Spinal cord (tissue), 10 donors: Measurements from ENCODE around the gene ANKRD30A. TPM values are rescaled to one million over a fixed set of nuclear protein-coding genes. Genes with fewer than 3 reads are reported as not detected.
"Not testable (repeated sequence)": the region's sequence is repeated elsewhere in the genome, so short reads cannot be mapped to it uniquely, and the experiment has no call there.

Source experiments
- DNase-seq, 6 donors: peaks; one replicate each; pipeline versions ENCODE4 v3.0.0 to v3.0.0-alpha.2; 2013 to 2015; ENCODE audit warnings: low spot score in 6 of 6, low read depth in 4 of 6
- H3K27ac ChIP-seq: one replicate; pipeline ENCODE4 v1.5.1; 2013; ENCODE audit warnings: low read depth, low read length, control low read depth
- H3K27me3 ChIP-seq: one replicate; pipeline ENCODE4 v1.6.1; 2013; ENCODE audit warnings: low read length; ENCODE audit not compliant: control insufficient read depth, insufficient read depth
- H3K36me3 ChIP-seq: one replicate; pipeline ENCODE4 v1.6.1; 2013; ENCODE audit warnings: low read length; ENCODE audit not compliant: control insufficient read depth, insufficient read depth
- H3K4me1 ChIP-seq: one replicate; pipeline ENCODE4 v1.6.1; 2013; ENCODE audit warnings: low read length; ENCODE audit not compliant: control insufficient read depth, insufficient read depth
- H3K4me3 ChIP-seq: one replicate; pipeline ENCODE4 v1.5.1; 2013; ENCODE audit warnings: low read depth, low read length, control low read depth
- H3K9me3 ChIP-seq: one replicate; pipeline ENCODE4 v1.6.1; 2013; ENCODE audit warnings: low read length; ENCODE audit not compliant: control insufficient read depth, insufficient read depth
- WGBS: methylation state at CpG from one replicate; pipeline ENCODE4 v1.1.5; 2013; ENCODE audit warnings: missing lambda C conversion rate; ENCODE audit not compliant: insufficient coverage; 5-methylcytosine and 5-hydroxymethylcytosine counted together
- polyA plus RNA-seq, 2 donors: library from polyadenylated mRNA; unstranded; fragments of 120-200 nt; gene quantifications; one replicate each; pipeline ENCODE4 v1.2.1, GENCODE V29; 2013; ENCODE audit not compliant: insufficient read length in 2 of 2
- total RNA-seq, 2 donors: library from RNA; depleted of rRNA in 1 of 2; stranded (reverse); fragments of 120-200 nt in 1 of 2; fragments of >200 nt in 1 of 2; gene quantifications; one replicate each; pipeline versions ENCODE4 v1.2.3 to v1.2.4, GENCODE V29; 2013 to 2014
- donor health status: healthy.

Gene ANKRD30A
- total and polyA plus RNA-seq, 4 donors: not detected

DNA sequence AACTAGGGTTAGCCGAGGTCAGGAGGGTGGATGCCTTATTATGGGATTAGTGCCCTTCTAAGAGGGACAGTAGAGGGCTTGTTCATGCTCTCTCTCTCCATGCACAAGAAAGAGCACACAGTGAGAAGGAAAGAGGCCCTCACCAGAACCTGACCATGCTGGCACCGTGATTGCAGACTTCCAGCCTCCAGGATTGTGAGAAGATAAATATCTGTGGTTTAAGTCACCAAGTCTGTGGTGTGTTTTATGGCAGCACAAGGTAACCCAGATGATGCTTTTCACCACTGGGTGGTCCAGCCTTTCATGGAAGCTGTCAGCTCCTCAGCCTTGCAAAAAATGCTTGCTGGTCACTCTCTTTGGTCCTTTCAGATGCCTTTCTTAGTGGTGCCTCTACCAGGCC is 175.9 kb downstream of the ANKRD30A start:
- Histone ChIP-seq H3K36me3 (no peaks in the 10 kb centered on the region), H3K27ac (no peak overlapping the region), H3K9me3 (peaks cover 4% of the 10 kb centered on the region), H3K27me3 (no peaks in the 10 kb centered on the region), H3K4me3 (no peak overlapping the region), H3K4me1 (no peaks in the 10 kb centered on the region)
- no peak for DNase-seq
- 100% methylated on average over 1 of the region's 2 CpGs for WGBS

DNA sequence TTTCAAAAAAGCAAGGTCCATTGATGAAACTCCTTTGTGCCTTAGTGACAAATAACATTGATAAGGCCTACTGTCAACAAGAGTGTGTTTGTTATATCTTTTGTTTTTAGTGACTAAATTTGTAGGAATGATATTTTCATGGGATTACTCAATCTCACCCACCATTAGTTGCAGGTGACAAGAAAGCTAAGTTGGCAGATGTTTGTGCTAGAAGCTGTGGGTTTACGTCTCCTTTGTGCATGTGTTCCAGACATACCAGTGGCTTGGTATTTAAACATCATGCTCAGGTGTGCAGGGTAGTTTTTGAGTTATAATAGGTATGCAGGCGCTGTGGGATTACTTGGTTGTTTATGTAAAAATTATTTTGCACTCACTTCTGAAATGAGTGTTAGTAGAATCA is 178.6 kb downstream of the ANKRD30A start:
- Histone ChIP-seq H3K27me3 (no peaks in the 10 kb centered on the region), H3K4me1 (no peaks in the 10 kb centered on the region), H3K36me3 (no peaks in the 10 kb centered on the region), H3K27ac (no peak overlapping the region), H3K9me3 (peaks cover 4% of the 10 kb centered on the region), H3K4me3 (no peak overlapping the region)
- WGBS: 58% methylated on average over 2 of the region's 2 CpGs
- no peak for DNase-seq

DNA sequence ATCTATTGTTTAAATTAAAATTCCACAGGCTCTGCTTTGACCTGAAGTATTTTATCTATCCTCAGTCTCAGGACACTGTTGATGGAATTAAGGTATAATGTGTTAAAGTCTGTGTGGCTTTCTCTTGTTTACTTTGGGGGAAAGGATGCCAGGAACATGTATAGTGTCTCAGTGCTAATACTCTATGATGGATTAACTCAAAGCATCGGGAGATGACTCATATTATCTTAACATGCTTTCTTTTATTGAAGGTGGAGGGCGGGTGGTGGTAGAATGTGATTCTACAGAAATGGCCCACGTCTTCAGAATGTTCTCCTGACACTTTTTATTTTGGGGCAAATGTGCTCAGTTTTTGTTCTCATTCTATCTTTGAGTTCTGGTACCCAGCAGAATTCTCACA is 189.0 kb downstream of the ANKRD30A start:
- H3K4me1 ChIP-seq: no peaks in the 10 kb centered on the region
- no peak for DNase-seq
- no CpG with 5 or more reads among the region's 3 CpGs for WGBS
- H3K36me3 ChIP-seq: no peaks in the 10 kb centered on the region
- H3K9me3 ChIP-seq: peaks cover 2% of the 10 kb centered on the region
- no peaks in the 10 kb centered on the region for H3K27me3 ChIP-seq
- no peak overlapping the region for H3K4me3 ChIP-seq
- H3K27ac ChIP-seq: no peak overlapping the region

DNA sequence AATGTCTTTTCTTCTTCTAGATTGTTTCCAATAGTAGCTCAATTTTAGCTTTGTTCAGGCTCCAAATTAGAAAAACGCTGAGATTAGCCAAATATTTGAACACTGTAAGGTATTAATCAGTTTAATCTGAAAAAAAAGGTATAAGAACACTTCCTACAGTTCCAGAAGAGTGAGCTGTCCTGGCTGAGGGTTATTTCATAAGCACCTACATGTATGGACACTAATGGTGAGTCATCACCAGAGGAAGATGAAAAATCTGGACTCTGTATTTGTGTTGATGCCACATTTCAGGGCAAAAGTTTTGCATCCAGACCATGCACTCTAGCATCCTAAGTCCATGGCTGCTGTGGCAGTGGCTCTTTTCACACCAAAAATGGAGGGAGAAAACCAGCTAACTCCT is 189.5 kb downstream of the ANKRD30A start:
- peaks cover 2% of the 10 kb centered on the region for H3K9me3 ChIP-seq
- no peaks in the 10 kb centered on the region for H3K36me3 ChIP-seq

DNA sequence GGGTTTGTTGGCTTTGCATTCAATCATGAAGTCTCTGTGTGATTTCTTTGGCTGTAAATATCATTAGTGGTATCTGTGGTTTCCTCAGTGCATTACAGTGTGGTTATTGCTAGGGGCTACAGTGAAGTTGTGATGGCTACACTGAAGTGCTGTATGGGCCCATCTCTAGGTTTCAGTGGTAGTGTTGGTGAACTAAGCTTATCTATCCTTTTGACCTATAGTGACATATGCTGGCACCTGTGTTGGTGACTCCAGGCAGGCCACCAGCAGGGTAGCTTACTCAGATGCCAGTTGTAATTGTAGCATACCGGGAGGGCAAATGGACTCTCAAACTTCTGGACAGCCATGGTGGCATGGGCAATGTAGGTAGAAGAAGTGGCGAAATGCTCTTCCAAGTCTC is 219.0 kb downstream of the ANKRD30A start:
- Histone ChIP-seq H3K9me3 (peaks cover 15% of the 10 kb centered on the region), H3K27me3 (no peaks in the 10 kb centered on the region), H3K4me3 (no peak overlapping the region), H3K4me1 (no peaks in the 10 kb centered on the region), H3K36me3 (no peaks in the 10 kb centered on the region), H3K27ac (no peak overlapping the region)
- DNase-seq: no peak
- WGBS: 70% methylated on average over 2 of the region's 2 CpGs

More for the DNA sequence above, 189.5 kb downstream of the ANKRD30A start:
- no peaks in the 10 kb centered on the region for H3K4me1 ChIP-seq
- no peak for DNase-seq
- WGBS: no CpG with 5 or more reads among the region's 1 CpG
- H3K27ac ChIP-seq: no peak overlapping the region
- H3K27me3 ChIP-seq: no peaks in the 10 kb centered on the region
- H3K4me3 ChIP-seq: no peak overlapping the region

DNA sequence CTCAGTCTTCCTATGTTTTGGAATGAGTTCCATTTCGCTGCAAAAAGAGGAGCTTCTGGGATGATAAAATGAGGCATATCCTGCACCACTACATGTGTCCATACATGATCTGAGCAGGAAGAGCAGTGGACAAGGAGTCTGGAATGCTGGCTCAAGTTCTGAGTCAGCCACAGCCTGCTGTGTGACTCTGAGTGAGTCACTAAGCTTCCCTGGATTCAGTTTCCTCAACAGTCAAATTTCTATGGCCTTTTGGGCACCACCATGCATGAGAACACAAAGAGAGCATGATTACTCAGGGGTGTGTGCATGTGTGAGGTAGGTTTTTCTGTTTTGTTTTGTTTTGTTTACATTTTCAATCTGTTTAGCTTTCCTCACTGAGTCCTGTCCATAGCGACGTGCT is 254.6 kb downstream of the ANKRD30A start:
- Histone ChIP-seq H3K4me1 (no peaks in the 10 kb centered on the region), H3K36me3 (no peaks in the 10 kb centered on the region), H3K27ac (no peak overlapping the region), H3K9me3 (peaks cover 12% of the 10 kb centered on the region), H3K27me3 (no peaks in the 10 kb centered on the region), H3K4me3 (no peak overlapping the region)
- 63% methylated on average over 3 of the region's 3 CpGs for WGBS
- DNase-seq: no peak

DNA sequence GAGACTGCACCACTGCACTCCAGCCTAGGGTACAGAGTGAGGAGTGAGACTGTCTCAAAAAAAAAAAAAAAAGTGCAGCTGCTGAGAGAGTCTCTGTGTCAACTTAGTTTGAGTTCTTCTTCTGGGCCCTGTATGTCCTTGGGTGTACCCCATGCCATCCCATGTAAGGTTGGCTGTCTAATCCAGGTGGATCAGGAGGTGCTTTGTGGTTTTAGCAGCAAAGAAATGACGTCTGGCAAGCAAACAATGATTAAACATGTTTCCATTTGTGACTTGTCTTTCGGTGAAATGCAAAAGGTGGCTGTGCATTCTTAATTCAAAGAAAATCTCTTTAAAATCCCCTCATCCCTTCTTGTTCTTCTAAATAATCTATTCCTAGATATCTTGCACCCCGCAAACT is 255.9 kb downstream of the ANKRD30A start:
- no peaks in the 10 kb centered on the region for H3K36me3 ChIP-seq
- peaks cover 8% of the 10 kb centered on the region for H3K9me3 ChIP-seq
- no peak overlapping the region for H3K27ac ChIP-seq
- H3K27me3 ChIP-seq: no peaks in the 10 kb centered on the region
- no peak for DNase-seq
- H3K4me3 ChIP-seq: no peak overlapping the region
- 97% methylated on average over 2 of the region's 3 CpGs for WGBS
- H3K4me1 ChIP-seq: no peaks in the 10 kb centered on the region

DNA sequence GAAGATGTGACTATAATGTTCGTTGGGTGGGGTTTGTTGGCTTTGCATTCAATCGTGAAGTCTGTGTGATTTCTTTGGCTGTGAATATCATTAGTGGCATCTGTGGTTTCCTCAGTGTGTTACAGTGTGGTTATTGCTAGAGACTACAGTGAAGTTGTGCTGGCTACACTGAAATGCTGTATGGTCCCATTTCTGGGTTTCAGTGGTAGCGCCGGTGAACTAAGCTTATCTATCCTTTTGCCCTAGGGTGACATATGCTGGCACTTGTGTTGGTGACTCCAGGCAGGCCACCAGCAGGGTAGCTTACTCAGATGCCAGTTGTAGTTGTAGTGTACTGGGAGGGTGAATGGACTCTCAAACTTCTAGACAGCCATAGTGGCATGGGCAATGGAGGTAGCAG is 259.5 kb downstream of the ANKRD30A start:
- peaks cover 2% of the 10 kb centered on the region for H3K9me3 ChIP-seq
- no peaks in the 10 kb centered on the region for H3K4me1 ChIP-seq
- 85% methylated on average over 4 of the region's 4 CpGs for WGBS
- H3K4me3 ChIP-seq: no peak overlapping the region
- H3K27me3 ChIP-seq: no peaks in the 10 kb centered on the region
- no peak overlapping the region for H3K27ac ChIP-seq
- H3K36me3 ChIP-seq: no peaks in the 10 kb centered on the region
- no peak for DNase-seq

DNA sequence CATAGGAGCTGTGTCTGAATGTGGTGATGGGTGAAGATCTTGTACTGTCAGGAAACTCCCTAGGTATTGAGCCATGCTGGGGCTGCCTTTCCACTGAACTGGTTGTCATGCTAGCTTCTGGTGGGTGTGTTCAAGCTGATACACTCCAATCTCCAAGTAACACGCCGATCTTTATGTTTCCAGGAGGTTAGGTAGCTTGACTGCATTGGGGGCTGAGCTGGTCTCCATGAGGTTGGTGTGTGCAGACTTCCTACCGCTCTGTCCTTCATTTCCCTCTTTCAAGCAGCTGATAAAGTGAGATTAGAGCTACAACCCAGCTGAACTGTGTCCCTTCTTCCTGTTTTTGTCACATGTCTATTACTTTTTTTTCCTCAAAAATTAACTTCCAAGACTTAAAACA is 265.5 kb downstream of the ANKRD30A start:
- Histone ChIP-seq H3K4me3 (no peak overlapping the region), H3K27ac (no peak overlapping the region), H3K4me1 (no peaks in the 10 kb centered on the region), H3K36me3 (no peaks in the 10 kb centered on the region), H3K9me3 (peaks cover 8% of the 10 kb centered on the region), H3K27me3 (no peaks in the 10 kb centered on the region)
- DNase-seq: no peak
- WGBS: no CpG with 5 or more reads among the region's 3 CpGs

DNA sequence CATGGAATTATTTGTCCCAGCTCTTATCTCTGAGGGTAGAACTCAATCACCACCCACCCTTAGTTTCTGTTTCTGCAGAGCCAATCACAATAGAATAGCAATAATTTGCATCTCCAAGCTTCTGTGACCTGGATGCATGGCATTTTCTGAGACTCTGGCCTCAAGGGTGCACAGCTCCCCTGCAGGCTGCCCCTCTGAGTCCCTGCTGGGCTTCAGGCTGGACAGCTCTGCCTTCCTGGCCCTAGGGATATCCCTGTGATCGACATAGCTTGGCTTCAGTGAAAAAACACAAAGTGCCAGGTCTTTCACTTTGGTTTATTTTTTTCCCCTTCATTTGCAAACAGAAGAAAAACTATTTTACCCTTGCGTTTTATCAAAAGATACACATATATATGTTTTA is 275.4 kb downstream of the ANKRD30A start:
- H3K27ac ChIP-seq, H3K4me3 ChIP-seq, DNase-seq, H3K4me1 ChIP-seq, H3K27me3 ChIP-seq, H3K9me3 ChIP-seq, H3K36me3 ChIP-seq: not testable (repeated sequence)
- no CpG with 5 or more reads among the region's 2 CpGs for WGBS
